ENCODE data around the gene ALDH3B1.

The ALDH3B1 gene

GRCh38 chr11:67997475-67997921, 12.6 kb upstream of the ALDH3B1 start:
- DNase-seq = no peak

- no peak for DNase-seq
Measured at GRCh38 chr11:67998150-67999045, 11.7 kb upstream of the ALDH3B1 start.

- no peak for DNase-seq
Measured at GRCh38 chr11:67999201-67999629, 10.9 kb upstream of the ALDH3B1 start.

GRCh38 chr11:67999704-68000103, 10.4 kb upstream of the ALDH3B1 start:
- DNase-seq = no peak

DNA sequence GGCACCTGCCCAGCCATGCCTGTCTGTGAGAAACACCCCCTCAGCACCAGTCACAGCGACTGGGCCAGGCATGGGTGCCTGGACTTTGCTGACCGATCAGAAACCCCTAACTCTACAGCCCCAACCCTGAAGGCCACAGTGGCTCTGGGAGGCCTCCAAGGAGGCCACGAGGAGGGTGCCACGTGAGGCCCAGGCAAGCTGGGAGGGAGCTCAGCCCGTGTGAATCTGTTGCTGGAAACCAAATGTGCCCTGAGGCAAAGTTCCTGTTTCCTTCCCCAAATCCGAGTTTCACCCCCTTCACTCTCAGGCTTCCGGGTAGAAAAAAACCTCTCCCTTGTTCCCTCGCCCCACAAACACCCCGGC, 7.6 kb upstream of the ALDH3B1 start:
- DNase-seq = no peak

GRCh38 chr11:68002938-68003845, 6.9 kb upstream of the ALDH3B1 start:
- peak; percentile 65 for DNase-seq

DNA sequence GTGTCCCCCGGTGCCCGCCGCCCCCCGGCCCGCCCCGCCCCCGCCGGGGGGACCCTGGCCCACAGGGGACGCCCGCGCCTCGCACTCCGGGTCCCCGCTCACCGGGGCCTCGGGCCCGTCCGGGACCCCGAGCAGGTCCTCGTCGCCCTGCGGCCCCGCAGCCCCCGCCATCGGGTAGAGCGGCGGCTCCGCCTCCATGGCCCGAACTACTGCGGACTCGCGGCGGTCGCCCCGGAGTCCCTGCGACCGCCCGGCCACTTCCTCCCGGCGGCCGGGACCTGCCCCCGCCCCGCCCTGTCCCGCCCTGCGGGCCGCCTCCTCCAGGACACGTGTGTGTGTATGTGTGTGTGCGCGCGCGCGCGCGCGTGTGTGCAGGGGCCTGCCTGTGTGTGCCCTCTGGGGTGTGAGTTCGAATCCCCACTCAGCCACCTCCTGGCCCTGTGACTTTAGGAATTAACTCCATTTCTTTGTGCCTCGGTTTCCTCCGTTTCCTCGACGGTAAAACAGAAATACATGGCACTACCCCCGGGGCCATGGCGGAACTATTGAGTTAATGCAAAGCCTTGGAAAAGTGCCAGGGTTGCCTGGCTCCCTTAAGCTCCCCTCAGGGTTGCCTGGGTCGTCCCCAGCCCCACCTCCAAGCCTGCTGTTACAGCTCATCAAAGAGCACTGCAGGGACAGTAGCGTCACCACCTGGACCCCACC, 6.1 kb upstream of the ALDH3B1 start, which contains the start of gene UNC93B1:
TSS of gene UNC93B1 (minus strand) at position 252 of the 705 bp plus-strand sequence. CDS start at position 198, 54 bp downstream.
- DNase-seq = peak; percentile 92

DNA sequence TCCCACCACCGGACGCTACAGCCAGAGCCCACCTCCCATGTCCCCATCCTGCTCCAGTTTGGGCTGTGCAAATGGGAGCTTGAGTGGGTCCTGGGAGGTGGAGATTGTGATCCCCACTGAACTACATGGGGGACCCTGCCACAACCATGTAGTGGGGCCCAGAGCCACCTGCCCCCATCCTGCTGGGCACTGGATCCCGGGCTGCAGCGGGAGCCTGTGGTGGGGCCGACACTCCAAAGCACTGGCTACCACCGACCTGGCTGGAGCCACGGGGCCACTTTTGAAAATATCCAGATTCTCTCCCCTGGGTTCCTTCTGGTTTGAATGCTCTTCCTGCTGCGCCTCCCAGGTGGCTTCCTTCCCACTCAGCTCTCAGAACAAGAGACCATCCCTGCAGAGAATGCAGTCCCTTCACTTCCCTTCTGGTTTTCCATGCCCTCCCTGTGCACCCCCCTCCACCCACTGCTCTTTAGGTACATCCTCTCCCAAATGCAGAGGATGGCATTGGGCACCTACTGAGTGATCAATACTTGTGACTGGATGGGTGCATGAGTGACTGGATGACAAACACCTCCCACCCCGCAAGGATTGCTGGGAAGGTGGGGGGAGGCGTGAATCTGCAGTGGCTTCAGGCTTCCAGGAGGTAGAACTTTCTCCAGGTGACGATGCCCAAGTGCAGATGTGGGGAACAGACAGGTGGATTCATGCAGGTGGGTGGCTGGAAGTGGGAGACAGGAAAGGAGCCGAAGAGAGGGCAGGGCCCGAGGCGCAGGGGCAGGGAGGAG, 5.4 kb upstream of the ALDH3B1 start:
- DNase-seq = no peak

DNA sequence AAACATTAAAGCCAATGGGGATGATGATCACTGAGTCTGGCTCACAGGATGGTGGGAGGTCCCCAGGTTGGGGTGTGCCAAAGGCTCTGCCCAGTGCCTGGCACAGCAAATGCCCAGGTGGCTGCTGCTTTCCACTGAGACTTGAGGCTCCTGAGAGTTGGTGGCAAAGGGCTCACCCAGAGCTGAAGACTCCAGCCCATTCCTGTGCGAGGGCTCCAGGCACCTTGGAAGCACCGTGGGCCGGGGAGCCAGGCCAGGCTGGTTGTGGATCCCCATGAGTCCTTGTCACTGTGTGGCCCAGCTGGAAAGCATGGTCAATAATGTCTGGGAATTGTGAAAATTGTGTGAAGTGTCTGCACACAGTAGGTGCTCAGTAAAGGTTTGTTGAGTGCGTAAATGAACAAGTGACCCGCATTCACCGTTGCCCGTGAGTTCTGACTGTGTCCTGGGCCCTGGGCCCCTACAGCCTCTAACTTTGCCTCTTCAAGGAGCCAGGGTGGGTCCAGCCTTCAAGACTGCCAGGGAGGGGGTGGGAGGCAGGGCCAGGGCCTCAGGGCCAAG, 3.4 kb upstream of the ALDH3B1 start:
- no peak for DNase-seq

DNA sequence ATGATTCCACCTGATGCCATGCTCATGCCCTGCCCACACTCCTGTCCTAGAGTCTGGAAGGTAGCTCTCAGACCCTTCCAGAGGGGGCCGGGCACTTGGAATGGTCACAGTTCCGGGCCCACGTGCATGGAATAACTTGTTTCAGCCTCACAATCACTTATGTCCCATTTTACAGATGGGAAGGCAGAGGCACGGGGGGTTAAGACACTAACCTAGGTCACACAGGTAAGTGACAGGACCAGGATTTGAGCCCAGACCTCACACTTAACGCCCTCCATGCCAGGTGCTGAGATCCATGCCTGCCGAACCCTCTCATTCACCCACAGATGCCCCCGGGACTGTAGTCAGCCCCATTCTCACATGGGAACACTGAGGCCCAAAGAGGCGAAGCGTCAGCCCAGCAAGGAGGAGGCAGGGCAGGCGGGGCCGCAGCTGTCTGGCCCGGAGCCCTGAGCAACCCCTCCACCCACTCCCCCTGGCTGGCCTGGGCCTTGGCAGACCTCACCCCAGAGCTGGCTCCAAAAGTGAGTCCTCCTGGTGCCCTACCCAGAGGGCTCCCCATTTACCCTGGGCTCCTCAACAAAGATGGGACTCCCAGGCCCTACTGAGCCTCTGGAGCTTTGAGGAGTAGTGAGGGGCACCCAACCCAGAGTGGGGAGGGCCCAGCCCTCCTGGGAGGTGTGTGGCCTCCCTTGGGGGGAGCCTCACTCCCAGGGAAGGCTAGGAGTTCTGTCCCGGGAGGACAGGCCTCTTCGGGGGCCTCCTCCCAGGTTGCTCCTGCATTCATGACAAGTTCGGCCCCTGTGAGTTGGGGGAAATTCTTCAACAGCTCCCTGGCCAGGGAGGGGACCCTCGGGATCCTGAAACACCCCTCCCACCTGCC, 2.4 kb upstream of the ALDH3B1 start:
- no peak for DNase-seq

DNA sequence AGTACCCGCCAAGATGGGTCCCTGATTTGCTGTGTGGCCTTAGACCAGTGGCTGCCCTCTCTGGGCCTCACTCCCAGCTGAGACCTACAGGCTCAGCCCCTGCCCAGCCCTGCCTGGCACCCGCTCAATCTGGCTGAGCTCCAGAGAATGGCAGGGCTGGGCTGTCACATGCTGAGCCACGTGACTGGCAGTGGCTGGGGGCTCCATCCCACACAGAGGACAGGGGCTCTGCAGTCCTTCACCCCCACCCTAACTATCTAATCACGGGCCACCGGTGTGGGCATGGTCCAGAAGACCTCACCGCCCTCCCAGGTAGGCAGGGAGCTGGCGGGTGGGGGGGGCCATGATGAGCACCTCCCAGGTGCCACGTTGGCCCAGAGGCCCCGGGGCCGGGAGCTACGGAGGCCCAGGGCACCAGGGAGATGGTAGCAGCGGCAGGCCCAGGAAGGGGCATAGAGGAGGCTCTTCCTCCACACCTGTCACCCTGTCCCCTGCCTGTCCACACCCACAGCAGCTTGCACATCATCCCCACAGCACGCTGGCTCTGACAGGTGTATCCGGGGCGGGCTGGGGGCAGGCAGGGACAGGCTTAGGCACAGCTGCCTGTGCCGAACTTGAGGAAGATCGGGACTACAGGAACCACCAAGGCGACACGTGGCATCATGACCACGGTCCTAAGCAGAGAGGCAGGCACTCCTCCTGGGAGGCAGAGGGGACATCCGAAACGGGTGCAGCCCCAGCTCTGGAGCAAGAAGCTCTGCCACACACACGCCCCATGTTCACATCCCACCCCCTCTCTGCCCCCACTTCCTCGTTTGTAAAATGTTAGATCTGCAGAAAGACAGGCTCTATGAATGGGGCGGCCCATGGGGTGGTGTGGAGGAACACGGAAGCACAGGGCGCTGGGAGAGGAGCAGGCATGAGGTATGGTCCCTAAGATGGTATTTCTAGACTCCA, 1.5 kb upstream of the ALDH3B1 start:
- DNase-seq = no peak

GRCh38 chr11:68009391-68010089, 587 bp upstream of the ALDH3B1 start:
- DNase-seq = no peak

DNA sequence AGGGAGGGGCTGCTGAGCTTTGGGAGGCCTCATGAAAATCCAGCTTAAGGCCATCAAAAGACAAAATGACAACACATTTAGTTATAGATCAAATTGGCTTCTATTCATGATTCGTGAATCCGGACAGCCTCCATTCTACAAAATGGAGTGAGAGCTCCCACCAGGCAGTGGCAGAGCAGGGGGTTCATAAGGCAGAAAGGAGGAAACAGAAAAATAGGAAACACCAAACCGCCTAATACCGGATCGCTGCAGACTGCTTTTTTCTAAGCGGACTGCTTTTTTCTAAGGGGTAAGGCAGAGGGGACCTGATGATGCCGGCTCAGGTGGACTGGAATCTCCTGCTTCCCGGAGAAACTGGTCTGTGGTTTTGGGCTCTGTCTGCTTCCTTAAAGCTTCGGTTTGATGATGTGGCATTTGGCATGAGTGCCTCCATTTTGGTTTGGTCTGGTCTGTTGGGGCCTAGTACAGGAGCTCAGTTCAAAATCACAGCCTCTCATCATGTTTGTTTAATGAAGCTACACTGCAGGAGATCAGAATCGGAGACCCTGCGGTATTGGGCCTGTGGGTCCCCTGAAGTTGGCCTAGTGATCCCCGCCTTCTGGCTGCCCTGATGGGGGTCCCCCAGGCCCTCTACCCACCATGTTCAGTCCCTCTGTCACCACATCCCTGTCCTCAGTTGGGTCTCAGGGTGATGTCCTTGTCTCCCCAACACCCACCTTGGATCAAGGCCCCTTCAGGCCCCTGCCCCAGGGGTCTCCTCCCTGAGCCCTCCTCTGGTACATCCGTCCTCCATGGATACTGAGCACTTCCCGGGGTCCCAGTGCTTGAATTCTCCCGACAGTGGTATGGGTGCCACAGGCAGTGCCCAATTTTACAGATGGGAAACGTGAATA, 1.2 kb downstream of the ALDH3B1 start:
- no peak for DNase-seq

- DNase-seq = no peak
Measured at GRCh38 chr11:68012044-68012842, 2.1 kb downstream of the ALDH3B1 start.

DNA sequence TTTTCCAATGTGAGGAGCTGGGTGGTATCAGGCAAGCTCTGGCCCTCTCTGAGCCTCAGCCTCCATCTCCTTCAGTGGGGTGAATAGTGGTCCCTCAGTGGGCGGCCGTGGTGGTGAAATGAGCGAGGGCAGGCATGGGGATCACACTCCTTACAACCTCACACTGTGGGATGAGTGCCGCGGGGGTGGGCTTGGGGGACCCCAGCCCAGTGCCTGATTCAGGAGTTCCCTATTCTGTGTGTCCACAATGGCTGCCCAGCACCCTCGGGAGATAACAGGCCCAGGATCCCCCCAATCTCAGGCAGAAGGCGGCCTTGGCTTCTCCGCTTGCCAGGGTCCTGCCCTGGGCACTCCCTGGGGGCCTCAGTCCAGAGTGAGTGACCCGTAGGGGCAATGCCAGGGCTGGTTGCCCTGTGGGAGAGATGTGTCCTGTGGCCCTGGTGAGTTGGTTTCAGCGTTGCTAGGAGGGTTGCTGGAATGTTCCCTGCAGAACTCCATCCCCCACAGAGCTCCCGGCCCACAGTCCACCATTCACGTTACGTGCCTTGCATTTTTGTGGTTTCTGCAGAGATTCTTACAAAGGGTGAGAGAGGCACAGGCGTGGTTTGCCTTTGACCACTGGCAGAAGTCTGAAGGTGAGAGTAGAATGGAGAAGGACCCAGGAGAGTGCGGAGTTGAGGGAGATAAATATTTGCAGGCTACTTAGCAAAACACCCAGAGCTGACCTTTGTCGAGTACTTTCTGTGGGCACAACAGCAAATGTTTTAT, 2.9 kb downstream of the ALDH3B1 start:
- DNase-seq = no peak

GRCh38 chr11:68013611-68014156, 3.6 kb downstream of the ALDH3B1 start:
- no peak for DNase-seq
